OCI-LY1 (cell line): Measurements from ENCODE around the gene ANKRD11.

ENCODE experiments used
- H2AFZ ChIP-seq: fragments of 200-600 bp; sonication (generic), shearing (Covaris generic); 2 replicates; pipeline ENCODE4 v1.6.0; 2014; ENCODE audit warnings: antibody characterized with exemption, mild to moderate bottlenecking, low read length
- H3F3A ChIP-seq: fragments of 200-600 bp; sonication (generic), shearing (Covaris generic); 2 replicates; pipeline ENCODE4 v1.6.0; 2014; ENCODE audit warnings: mild to moderate bottlenecking, antibody characterized with exemption, low read length, moderate library complexity; ENCODE audit not compliant: insufficient read depth
- H3K27ac ChIP-seq: fragments of 200-600 bp; sonication (generic); 2 replicates; pipeline ENCODE4 v1.5.1; 2014; ENCODE audit warnings: low read length, mixed run types, mild to moderate bottlenecking, low read depth; ENCODE audit not compliant: poor library complexity, severe bottlenecking
- H3K27me3 ChIP-seq: fragments of 200-600 bp; sonication (generic); 2 replicates; pipeline ENCODE4 v1.6.0; 2014; ENCODE audit warnings: antibody characterized with exemption, mild to moderate bottlenecking, low read length, moderate library complexity; ENCODE audit not compliant: insufficient read depth
- H3K36me3 ChIP-seq: fragments of 200-600 bp; sonication (generic); 2 replicates; pipeline ENCODE4 v1.6.1; 2014; ENCODE audit warnings: mild to moderate bottlenecking, antibody characterized with exemption, low read length, moderate library complexity, mixed read lengths; ENCODE audit not compliant: insufficient read depth
- H3K4me1 ChIP-seq: fragments of 200-600 bp; sonication (generic); 2 replicates; pipeline ENCODE4 v1.5.1; 2014; ENCODE audit warnings: mild to moderate bottlenecking, low read length, moderate library complexity; ENCODE audit not compliant: insufficient read depth, severe bottlenecking
- H3K4me2 ChIP-seq: fragments of 200-600 bp; sonication (generic), shearing (Covaris generic); 2 replicates; pipeline ENCODE4 v1.6.1; 2014; ENCODE audit warnings: low read length
- H3K4me3 ChIP-seq: fragments of 200-600 bp; sonication (generic); 2 replicates; pipeline ENCODE4 v1.5.1; 2014; ENCODE audit warnings: low read length, low read depth, mild to moderate bottlenecking, mixed read lengths; ENCODE audit not compliant: poor library complexity, severe bottlenecking
- H3K79me2 ChIP-seq: fragments of 200-600 bp; shearing (Covaris generic); 2 replicates; pipeline ENCODE4 v1.6.1; 2016; ENCODE audit warnings: mixed run types, low read length, mixed read lengths; ENCODE audit not compliant: insufficient read depth
- H3K9ac ChIP-seq: fragments of 200-600 bp; sonication (generic), shearing (Covaris generic); 2 replicates; pipeline ENCODE4 v1.6.1; 2014; ENCODE audit warnings: mild to moderate bottlenecking, low read length, mixed read lengths
- H3K9me2 ChIP-seq: fragments of 200-600 bp; sonication (generic), shearing (Covaris generic); 2 replicates; pipeline ENCODE4 v1.6.1; 2014; ENCODE audit warnings: low read depth, mild to moderate bottlenecking, low read length, mixed read lengths
- H3K9me3 ChIP-seq: fragments of 200-600 bp; shearing (Covaris generic); 2 replicates; pipeline ENCODE4 v1.6.1; 2014; ENCODE audit warnings: low read length, mixed read lengths
- H4K20me1 ChIP-seq: fragments of 200-600 bp; sonication (generic), shearing (Covaris generic); 2 replicates; pipeline ENCODE4 v1.6.0; 2016; ENCODE audit warnings: mild to moderate bottlenecking, low read length; ENCODE audit not compliant: insufficient read depth
- CTCF ChIP-seq: fragments of 200-600 bp; sonication (generic), shearing (Covaris generic); IDR thresholded peaks from 2 replicates; pipeline ENCODE4 v1.5.1; 2017; ENCODE audit warnings: mild to moderate bottlenecking, antibody characterized with exemption, low read length, moderate library complexity, mixed read lengths
- EZH2 ChIP-seq: fragments of 200-600 bp; sonication (generic), shearing (Covaris generic); IDR thresholded peaks from 2 replicates; pipeline ENCODE4 v1.8.0; 2017; ENCODE audit warnings: borderline replicate concordance, mixed run types, mild to moderate bottlenecking, antibody characterized with exemption, low read length, moderate library complexity, mixed read lengths

The ANKRD11 gene

DNA sequence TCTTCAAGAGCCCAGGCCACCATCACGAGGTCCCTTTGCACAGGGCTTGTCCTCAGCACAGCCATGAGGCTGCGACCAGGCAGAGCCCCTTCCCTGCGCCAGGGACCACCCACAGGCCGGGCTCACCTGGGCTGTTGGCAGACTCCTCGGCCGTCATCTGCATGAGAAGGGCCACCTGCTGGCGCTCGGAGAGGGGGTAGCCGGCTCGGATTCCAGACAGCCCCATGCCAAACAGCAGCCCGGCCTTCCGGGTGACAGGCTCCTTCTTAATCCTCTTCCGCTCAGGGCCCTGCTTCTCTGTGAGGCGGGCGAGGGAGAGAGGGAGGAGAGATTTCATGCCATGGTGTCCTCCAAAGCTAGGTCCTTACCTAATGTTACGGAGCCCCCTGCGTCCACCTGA, 199.5 kb downstream of the ANKRD11 start:
- no peak overlapping the region for H3K4me2 ChIP-seq
- H3K9ac ChIP-seq = no peak overlapping the region
- H3K9me3 ChIP-seq = no peaks in the 10 kb centered on the region
- no peak overlapping the region for H3K4me3 ChIP-seq
- no peaks in the 10 kb centered on the region for H3K27me3 ChIP-seq
- no peaks in the 10 kb centered on the region for H3K4me1 ChIP-seq
- H2AFZ ChIP-seq = no peak overlapping the region
- no peak overlapping the region for H3K27ac ChIP-seq
- no peaks in the 10 kb centered on the region for H3F3A ChIP-seq
- peaks cover 34% of the 10 kb centered on the region for H3K36me3 ChIP-seq
- TF ChIP-seq EZH2 (no peak), CTCF (no peak)
- no peaks in the 10 kb centered on the region for H3K79me2 ChIP-seq
- H4K20me1 ChIP-seq = no peaks in the 10 kb centered on the region
- H3K9me2 ChIP-seq = no peaks in the 10 kb centered on the region

DNA sequence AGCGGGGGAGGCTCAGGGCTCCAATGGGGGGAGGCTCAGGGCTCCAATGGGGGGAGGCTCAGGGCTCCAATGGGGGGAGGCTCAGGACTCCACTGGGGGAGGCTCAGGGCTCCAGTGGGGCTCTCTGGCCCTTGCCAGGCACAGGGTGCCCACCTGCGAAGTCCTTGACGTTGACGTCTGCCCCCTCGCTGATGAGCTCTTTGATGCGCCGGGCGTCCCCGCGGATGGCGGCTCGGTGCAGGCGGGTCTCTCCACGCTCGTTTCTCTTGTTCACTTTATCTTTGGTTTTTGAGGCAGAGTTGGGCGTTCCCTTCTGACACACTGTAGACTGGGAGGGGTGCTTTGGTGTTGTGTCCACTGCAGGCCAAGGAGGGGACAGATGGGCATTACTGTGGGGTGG, 199.9 kb downstream of the ANKRD11 start:
- TF ChIP-seq EZH2 (no peak), CTCF (no peak)
- Histone ChIP-seq H3K9me2 (no peaks in the 10 kb centered on the region), H3K9me3 (no peaks in the 10 kb centered on the region), H3K9ac (no peak overlapping the region), H3K27ac (no peak overlapping the region), H4K20me1 (no peaks in the 10 kb centered on the region), H3K4me2 (no peak overlapping the region), H3K4me3 (no peak overlapping the region), H2AFZ (no peak overlapping the region), H3F3A (no peaks in the 10 kb centered on the region), H3K27me3 (no peaks in the 10 kb centered on the region), H3K36me3 (peaks cover 38% of the 10 kb centered on the region), H3K79me2 (no peaks in the 10 kb centered on the region), H3K4me1 (no peaks in the 10 kb centered on the region)

DNA sequence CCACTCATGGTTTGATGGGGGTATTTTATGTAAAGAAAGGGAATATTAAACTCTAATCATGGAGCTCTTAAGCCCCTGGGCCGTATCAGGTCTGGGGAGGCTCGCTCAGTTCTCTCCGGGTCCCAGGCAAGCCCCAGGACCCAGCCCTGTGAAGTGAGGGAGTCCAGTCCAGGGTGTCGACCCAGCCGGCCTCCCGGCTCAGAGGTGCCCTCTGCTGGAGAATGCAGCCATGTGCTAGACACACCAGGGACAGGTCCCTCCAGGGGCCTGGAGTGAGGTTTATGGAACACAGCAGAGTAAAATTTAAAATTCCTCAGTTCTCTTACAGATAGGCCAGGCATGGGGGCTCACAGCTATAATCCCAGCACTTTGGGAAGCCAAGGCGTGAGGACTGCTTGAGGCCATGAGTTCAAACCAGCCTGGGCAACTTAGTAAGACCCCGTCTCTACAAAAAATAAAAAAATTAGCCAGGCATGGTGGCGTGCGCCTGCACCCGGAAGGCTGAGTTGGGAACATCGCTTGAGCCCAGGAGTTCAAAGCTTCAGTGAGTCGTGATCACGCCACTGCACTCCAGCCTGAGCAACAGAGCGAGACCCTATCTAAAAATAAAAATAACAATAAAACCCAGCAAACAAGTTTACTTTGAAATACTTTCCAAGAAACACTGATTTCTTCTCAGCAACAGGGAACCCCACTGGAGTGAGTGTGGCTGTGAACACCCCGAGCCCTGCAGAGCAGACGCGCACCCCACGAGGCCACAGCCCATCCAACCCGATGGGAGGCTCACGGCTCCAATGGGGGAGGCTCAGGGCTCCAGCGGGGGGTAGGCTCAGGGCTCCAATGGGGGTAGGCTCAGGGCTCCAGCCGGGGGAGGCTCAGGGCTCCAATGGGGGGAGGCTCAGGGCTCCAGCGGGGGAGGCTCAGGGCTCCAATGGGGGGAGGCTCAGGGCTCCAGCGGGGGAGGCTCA, 200.6 kb downstream of the ANKRD11 start:
- H3K79me2 ChIP-seq = no peaks in the 10 kb centered on the region
- no peaks in the 10 kb centered on the region for H3K4me1 ChIP-seq
- H3K27ac ChIP-seq = peak overlapping the region; percentile 37
- no peaks in the 10 kb centered on the region for H3K9me2 ChIP-seq
- peaks cover 46% of the 10 kb centered on the region for H3K36me3 ChIP-seq
- no peaks in the 10 kb centered on the region for H4K20me1 ChIP-seq
- H3F3A ChIP-seq = no peaks in the 10 kb centered on the region
- H2AFZ ChIP-seq = no peak overlapping the region
- no peak overlapping the region for H3K9ac ChIP-seq
- TF ChIP-seq EZH2 (no peak), CTCF (peak; percentile 92)
- no peak overlapping the region for H3K4me3 ChIP-seq
- H3K27me3 ChIP-seq = no peaks in the 10 kb centered on the region
- H3K4me2 ChIP-seq = no peak overlapping the region
- H3K9me3 ChIP-seq = no peaks in the 10 kb centered on the region
